Activated B cell treated with CpG ODN at 0.5 μM for 24 hours (primary cell): ENCODE data around the gene TSPAN11. TPM values are rescaled to one million over a fixed set of nuclear protein-coding genes. Genes with fewer than 3 reads are reported as not detected.

ENCODE experiments used
- ATAC-seq: fragments of 200-7000 bp; cut with Tn5 transposase; one replicate; pipeline ENCODE4 v1.10.0; 2021; ENCODE audit warnings: low read depth, mild to moderate bottlenecking, moderate library complexity
- CTCF ChIA-PET: fragments of 350-600 bp; sonication (Branson Sonifier 250); formaldehyde crosslinking; loops from one replicate; lab custom pipeline; 2021; ENCODE audit warnings: antibody characterized with exemption; lab: Charles Lee
- POLR2A ChIA-PET: fragments of 350-600 bp; sonication (Branson Sonifier 250); formaldehyde crosslinking; loops from one replicate; lab custom pipeline; 2021; ENCODE audit warnings: antibody characterized with exemption; lab: Charles Lee
- DNase-seq: peaks from one replicate; pipeline ENCODE4 v3.0.0; 2022
- H3K27ac Mint-ChIP-seq: one replicate; pipeline ENCODE4 v1.8.0; 2020; ENCODE audit warnings: mixed read lengths
- H3K27me3 Mint-ChIP-seq: one replicate; pipeline ENCODE4 v1.8.0; 2021; ENCODE audit warnings: mixed read lengths
- H3K36me3 Mint-ChIP-seq: one replicate; pipeline ENCODE4 v1.8.0; 2021; ENCODE audit warnings: low read depth, mixed read lengths
- H3K4me1 Mint-ChIP-seq: one replicate; pipeline ENCODE4 v1.8.0; 2021; ENCODE audit warnings: mixed read lengths
- H3K4me3 Mint-ChIP-seq: one replicate; pipeline ENCODE4 v1.8.0; 2020; ENCODE audit warnings: mild to moderate bottlenecking, mixed read lengths
- H3K9me3 Mint-ChIP-seq: one replicate; pipeline ENCODE4 v1.8.0; 2020; ENCODE audit warnings: mixed read lengths
- CTCF ChIP-seq: fragments of 200-600 bp; IDR thresholded peaks from one replicate; pipeline ENCODE4 v1.8.0; 2022; ENCODE audit warnings: antibody characterized with exemption, mild to moderate bottlenecking
- intact Hi-C: fragments of 100-400 bp; cut with micrococcal nuclease; formaldehyde crosslinking; loops from one replicate; pipeline ENCODE4 v1.15.1; 2024
- total RNA-seq: library from RNA; stranded (reverse); gene quantifications from 2 replicates; pipeline ENCODE4 v1.2.3, GENCODE V29; 2022

Gene TSPAN11
- total RNA-seq, 1 donor from 2014 or later = not detected

DNA sequence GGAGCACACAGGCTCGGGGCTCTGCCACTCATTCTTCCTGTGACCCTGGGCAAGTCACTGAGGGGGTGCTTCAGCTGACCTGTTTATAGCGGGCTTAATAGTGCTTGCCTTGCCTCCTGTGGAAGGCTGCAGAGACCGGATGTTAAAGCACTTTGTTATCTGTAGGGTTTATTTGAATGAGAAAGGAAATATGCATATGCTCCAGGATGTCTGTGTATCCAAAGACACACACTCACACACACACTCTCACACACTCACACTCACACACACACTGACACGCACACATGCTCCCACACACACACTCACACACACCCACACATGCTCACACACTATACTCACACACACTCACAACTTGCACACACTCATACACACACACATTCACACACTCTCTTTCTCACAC lies 91.0 kb downstream of the TSPAN11 start:
- no peak for ATAC-seq
- ChIA-PET POLR2A (no interaction called here), CTCF (no interaction called here)
- Mint-ChIP-seq H3K27me3 (peaks cover under 1% of the 10 kb centered on the region), H3K27ac (no peak overlapping the region), H3K4me1 (no peaks in the 10 kb centered on the region), H3K9me3 (peaks cover 5% of the 10 kb centered on the region), H3K4me3 (no peak overlapping the region), H3K36me3 (no peaks in the 10 kb centered on the region)
- no peak for DNase-seq
- no peak for TF ChIP-seq CTCF
- intact Hi-C loops = no loop called here

- intact Hi-C loops = no loop called here
- Mint-ChIP-seq H3K36me3 (no peaks in the 10 kb centered on the region), H3K9me3 (peaks cover 5% of the 10 kb centered on the region), H3K4me1 (no peaks in the 10 kb centered on the region), H3K4me3 (no peak overlapping the region), H3K27ac (no peak overlapping the region), H3K27me3 (no peaks in the 10 kb centered on the region)
- POLR2A ChIA-PET = no interaction called here
- CTCF ChIA-PET = no interaction called here
- ATAC-seq = no peak
- no peak for DNase-seq
- TF ChIP-seq CTCF = no peak
Observed at GRCh38 chr12:31018106-31018789, 91.7 kb downstream of the TSPAN11 start.

DNA sequence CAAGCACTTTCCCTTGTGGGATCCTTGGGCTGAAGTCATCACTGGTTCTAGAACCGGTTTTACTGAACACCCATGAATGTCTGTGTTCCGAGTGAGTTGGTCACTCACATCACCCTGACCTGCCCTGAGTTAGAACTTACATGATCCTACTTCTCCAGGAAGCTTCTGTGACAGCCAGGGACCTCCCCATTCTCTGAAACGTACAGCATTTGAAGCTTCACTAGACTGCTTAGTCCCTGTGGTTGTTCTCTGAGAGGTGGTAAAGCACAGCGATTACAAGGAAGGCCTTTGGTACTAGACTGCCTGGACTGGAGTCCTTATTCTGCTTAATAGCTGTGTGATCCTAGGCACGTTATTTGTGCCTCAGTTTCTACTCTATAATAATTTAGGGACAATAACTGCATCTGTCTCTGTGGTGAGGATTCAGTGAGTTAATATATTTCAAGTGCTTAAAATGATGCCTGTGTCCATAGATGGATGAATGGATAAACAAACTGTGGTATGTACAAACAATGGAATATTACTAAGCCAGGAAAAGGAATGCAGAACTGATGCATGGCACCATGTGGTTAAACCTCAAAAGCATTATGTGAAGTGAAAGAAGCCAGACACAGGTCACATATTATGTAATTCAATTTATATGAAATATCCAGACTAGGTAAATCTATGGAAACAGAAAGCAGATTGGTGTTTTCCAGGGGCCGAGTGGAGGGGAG lies 92.4 kb downstream of the TSPAN11 start:
- H3K27ac Mint-ChIP-seq = no peak overlapping the region
- H3K4me1 Mint-ChIP-seq = no peaks in the 10 kb centered on the region
- ChIA-PET POLR2A (no interaction called here), CTCF (no interaction called here)
- intact Hi-C loops = no loop called here
- TF ChIP-seq CTCF = no peak
- DNase-seq (no peak), ATAC-seq (no peak)
- no peaks in the 10 kb centered on the region for H3K36me3 Mint-ChIP-seq
- H3K27me3 Mint-ChIP-seq = no peaks in the 10 kb centered on the region
- no peak overlapping the region for H3K4me3 Mint-ChIP-seq
- peaks cover 5% of the 10 kb centered on the region for H3K9me3 Mint-ChIP-seq

DNA sequence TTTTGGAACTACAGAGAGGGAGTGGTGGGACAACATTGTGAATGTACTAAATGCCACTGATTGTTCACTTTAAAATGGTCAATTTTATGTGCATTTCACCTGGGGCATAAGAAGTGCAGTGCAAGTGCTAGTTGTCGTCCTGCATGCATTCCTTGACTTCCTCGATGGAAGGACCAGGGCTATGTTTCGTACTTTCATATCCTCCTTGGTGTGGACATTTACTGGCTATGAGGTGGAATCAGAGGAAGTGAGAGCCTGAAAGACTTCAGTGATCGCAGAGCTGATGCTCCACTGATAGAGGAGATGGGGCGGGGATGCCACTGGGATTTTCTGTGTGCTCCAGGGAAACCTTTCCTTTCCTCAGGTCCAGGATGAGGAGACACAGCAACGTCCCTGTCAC lies 93.0 kb downstream of the TSPAN11 start:
- intact Hi-C loops = no loop called here
- ChIA-PET CTCF (no interaction called here), POLR2A (no interaction called here)
- ATAC-seq = no peak
- peaks cover 8% of the 10 kb centered on the region for H3K9me3 Mint-ChIP-seq
- H3K36me3 Mint-ChIP-seq = no peaks in the 10 kb centered on the region
- no peaks in the 10 kb centered on the region for H3K27me3 Mint-ChIP-seq
- no peak overlapping the region for H3K4me3 Mint-ChIP-seq
- TF ChIP-seq CTCF = no peak
- no peaks in the 10 kb centered on the region for H3K4me1 Mint-ChIP-seq
- no peak for DNase-seq
- H3K27ac Mint-ChIP-seq = no peak overlapping the region

- Mint-ChIP-seq H3K36me3 (no peaks in the 10 kb centered on the region), H3K4me1 (no peaks in the 10 kb centered on the region), H3K27me3 (no peaks in the 10 kb centered on the region), H3K9me3 (peaks cover 8% of the 10 kb centered on the region), H3K27ac (no peak overlapping the region), H3K4me3 (no peak overlapping the region)
- intact Hi-C loops = no loop called here
- ATAC-seq (no peak), DNase-seq (no peak)
- POLR2A ChIA-PET = no interaction called here
- CTCF ChIA-PET = no interaction called here
- TF ChIP-seq CTCF = no peak
Observed at GRCh38 chr12:31019976-31020375, 93.4 kb downstream of the TSPAN11 start.
